Osteoblast (primary cell): ENCODE measurements around the gene PRR16. TPM values are rescaled to one million over a fixed set of nuclear protein-coding genes. Genes with fewer than 3 reads are reported as not detected.

Experiments used
- DNase-seq: peaks from one replicate; pipeline ENCODE4 v3.0.0; 2011; ENCODE audit warnings: low spot score, mixed read lengths; ENCODE audit not compliant: insufficient read length; ENCODE audit errors: missing footprints
- H2AFZ ChIP-seq: 2 replicates; pipeline ENCODE4 v1.6.0; 2011; ENCODE audit warnings: mild to moderate bottlenecking, low read length
- H3K27ac ChIP-seq: 2 replicates; pipeline ENCODE4 v1.5.1; 2011; ENCODE audit warnings: mild to moderate bottlenecking, low read depth, low read length, moderate library complexity
- H3K27me3 ChIP-seq: 2 replicates; pipeline ENCODE4 v1.6.0; 2012; ENCODE audit warnings: mild to moderate bottlenecking, control low read depth, inconsistent platforms, low read length, moderate library complexity; ENCODE audit not compliant: insufficient read depth
- H3K36me3 ChIP-seq: 2 replicates; pipeline ENCODE4 v1.5.1; 2011; ENCODE audit warnings: mild to moderate bottlenecking, low read length, control low read depth, moderate library complexity; ENCODE audit not compliant: insufficient read depth
- H3K4me1 ChIP-seq: 2 replicates; pipeline ENCODE4 v1.5.1; 2011; ENCODE audit warnings: mild to moderate bottlenecking, low read length, control low read depth, moderate library complexity; ENCODE audit not compliant: insufficient read depth
- H3K4me2 ChIP-seq: 2 replicates; pipeline ENCODE4 v1.6.0; 2011; ENCODE audit warnings: mild to moderate bottlenecking, low read length; ENCODE audit not compliant: insufficient read depth
- H3K4me3 ChIP-seq: fragments of 200-600 bp; sonication (generic); 3 replicates; pipeline ENCODE4 v1.5.1; 2012; ENCODE audit warnings: mild to moderate bottlenecking, low read length, inconsistent platforms; ENCODE audit not compliant: insufficient read depth
- H3K79me2 ChIP-seq: 2 replicates; pipeline ENCODE4 v1.6.0; 2012; ENCODE audit warnings: mild to moderate bottlenecking, low read length, control low read depth, inconsistent platforms; ENCODE audit not compliant: insufficient read depth
- H3K9me3 ChIP-seq: 2 replicates; pipeline ENCODE4 v1.5.1; 2011; ENCODE audit warnings: low read depth, low read length, control low read depth
- H4K20me1 ChIP-seq: 2 replicates; pipeline ENCODE4 v1.6.0; 2012; ENCODE audit warnings: mild to moderate bottlenecking, low read length, control low read depth; ENCODE audit not compliant: insufficient read depth
- total RNA-seq: library from RNA; depleted of rRNA; stranded (reverse); fragments of >200 nt; gene quantifications from 2 replicates; pipeline ENCODE4 v1.2.3, GENCODE V29; 2012
- TF ChIP-seq, protein P1 (sequence below): IDR thresholded peaks from 2 replicates; pipeline ENCODE4 v1.5.1; 2011; ENCODE audit warnings: mild to moderate bottlenecking, low read depth, low read length, moderate library complexity; ENCODE audit errors: extremely low read depth

Gene PRR16
- total RNA-seq, 1 donor: 30.4 TPM

DNA sequence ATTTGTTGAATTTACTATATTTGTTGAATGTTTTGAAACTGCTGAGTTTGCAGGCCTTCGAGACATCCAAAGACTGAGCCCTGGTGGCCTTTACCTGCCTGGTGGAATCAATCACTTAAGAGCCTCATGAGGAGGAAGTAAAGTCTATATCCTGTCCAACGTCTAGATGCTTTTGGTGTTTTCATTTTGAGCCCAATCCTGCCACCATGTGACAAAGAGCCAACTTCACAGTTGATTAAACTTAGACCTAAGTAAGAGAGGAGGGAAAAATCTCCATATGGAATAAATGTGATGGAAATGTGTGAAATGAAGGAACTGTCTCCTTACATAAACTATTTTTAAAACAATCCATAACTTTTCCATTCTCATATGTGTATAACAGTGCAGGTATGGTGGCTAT, 220.1 kb downstream of the PRR16 start:
- peak overlapping the region; percentile 63 for H3K27ac ChIP-seq

DNA sequence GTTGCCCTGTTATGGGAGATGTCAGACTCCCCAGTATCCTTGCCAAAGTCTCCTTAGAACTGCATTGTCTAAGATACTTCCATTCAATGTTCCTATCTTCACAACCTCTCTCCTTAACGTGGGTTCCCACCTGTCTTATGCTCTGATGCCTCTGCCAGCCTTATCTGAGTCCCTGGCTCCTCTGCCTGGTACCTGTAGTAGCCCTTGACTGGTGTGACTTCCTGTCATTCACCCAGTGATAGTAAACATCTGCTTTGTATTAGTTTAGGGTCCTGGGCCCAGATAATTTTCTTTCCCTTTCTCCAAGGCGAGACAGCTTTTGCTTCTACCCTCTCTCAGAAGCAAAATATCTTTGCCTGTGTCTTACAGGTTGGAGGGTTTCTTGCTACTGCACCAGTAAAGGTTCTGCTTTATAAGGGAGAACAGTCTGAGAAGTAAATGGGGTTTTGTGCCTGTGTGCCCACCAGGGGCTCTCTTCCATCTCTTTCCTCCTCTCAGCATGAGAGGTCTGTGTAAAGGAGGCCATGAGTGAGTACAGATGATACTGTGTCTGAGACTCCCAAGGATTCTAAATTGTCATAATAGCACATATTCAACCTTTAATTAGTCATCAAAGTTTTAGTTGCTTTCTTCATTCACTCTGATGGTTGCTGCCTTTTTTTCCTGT, 220.8 kb downstream of the PRR16 start:
- DNase-seq: peak; percentile 32
- H3K4me3 ChIP-seq: no peak overlapping the region
- H3K9me3 ChIP-seq: no peaks in the 10 kb centered on the region
- H3K27ac ChIP-seq: no peak overlapping the region
- H3K27me3 ChIP-seq: no peaks in the 10 kb centered on the region
- no peak overlapping the region for H2AFZ ChIP-seq
- TF ChIP-seq, protein P1, sequence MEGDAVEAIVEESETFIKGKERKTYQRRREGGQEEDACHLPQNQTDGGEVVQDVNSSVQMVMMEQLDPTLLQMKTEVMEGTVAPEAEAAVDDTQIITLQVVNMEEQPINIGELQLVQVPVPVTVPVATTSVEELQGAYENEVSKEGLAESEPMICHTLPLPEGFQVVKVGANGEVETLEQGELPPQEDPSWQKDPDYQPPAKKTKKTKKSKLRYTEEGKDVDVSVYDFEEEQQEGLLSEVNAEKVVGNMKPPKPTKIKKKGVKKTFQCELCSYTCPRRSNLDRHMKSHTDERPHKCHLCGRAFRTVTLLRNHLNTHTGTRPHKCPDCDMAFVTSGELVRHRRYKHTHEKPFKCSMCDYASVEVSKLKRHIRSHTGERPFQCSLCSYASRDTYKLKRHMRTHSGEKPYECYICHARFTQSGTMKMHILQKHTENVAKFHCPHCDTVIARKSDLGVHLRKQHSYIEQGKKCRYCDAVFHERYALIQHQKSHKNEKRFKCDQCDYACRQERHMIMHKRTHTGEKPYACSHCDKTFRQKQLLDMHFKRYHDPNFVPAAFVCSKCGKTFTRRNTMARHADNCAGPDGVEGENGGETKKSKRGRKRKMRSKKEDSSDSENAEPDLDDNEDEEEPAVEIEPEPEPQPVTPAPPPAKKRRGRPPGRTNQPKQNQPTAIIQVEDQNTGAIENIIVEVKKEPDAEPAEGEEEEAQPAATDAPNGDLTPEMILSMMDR: peak; percentile 48
- no peaks in the 10 kb centered on the region for H4K20me1 ChIP-seq
- H3K79me2 ChIP-seq: peaks cover 24% of the 10 kb centered on the region
- H3K36me3 ChIP-seq: peaks cover 9% of the 10 kb centered on the region
- H3K4me1 ChIP-seq: peaks cover 31% of the 10 kb centered on the region
- H3K4me2 ChIP-seq: no peak overlapping the region

More for the DNA sequence above, 220.1 kb downstream of the PRR16 start:
- Histone ChIP-seq H3K4me3 (no peak overlapping the region), H3K27me3 (no peaks in the 10 kb centered on the region), H3K4me2 (no peak overlapping the region), H3K79me2 (peaks cover 29% of the 10 kb centered on the region), H2AFZ (no peak overlapping the region), H3K36me3 (peaks cover 9% of the 10 kb centered on the region), H3K9me3 (no peaks in the 10 kb centered on the region), H3K4me1 (peaks cover 33% of the 10 kb centered on the region), H4K20me1 (no peaks in the 10 kb centered on the region)
- DNase-seq: no peak
- TF ChIP-seq, protein P1: no peak

DNA sequence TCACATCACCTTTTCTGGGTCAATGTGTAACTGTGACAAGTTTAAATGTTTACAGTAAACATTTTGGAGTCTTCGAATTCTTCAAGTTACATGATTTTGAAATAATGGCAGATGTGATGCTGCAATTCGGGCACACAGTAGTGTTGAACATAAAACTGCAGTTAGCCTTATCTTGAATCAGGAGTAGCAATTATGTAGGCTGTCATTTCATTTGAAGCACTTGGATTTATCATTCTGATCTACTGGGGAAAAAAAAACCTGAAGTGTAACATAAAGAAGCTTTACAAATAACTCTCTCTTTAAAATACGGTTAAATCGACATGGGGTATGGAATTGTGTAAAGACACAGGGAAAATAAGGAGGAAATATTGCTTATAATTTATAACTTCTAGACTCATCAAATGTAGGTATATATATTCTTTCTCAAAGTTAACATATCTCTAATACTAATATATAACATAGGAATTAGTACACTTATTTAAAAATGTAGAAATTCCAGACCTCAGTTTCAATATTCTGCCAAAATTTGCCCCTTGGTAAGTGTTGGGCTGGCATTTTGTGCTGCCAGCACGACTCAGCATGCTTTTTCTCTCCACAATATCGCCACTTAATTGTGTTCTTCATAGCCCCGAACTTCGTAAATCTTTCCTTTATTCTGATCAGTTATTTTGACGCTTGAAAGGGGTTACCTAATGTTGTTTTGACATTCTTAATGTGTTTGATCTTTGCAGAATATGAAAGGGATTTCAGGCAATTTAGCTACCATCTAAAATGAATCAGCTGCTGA, 226.7 kb downstream of the PRR16 start:
- TF ChIP-seq, protein P1: no peak
- no peak overlapping the region for H3K4me2 ChIP-seq
- no peaks in the 10 kb centered on the region for H3K27me3 ChIP-seq
- no peak overlapping the region for H2AFZ ChIP-seq
- H3K4me3 ChIP-seq: no peak overlapping the region
- DNase-seq: peak; percentile 38
- no peaks in the 10 kb centered on the region for H3K9me3 ChIP-seq
- H4K20me1 ChIP-seq: no peaks in the 10 kb centered on the region
- peaks cover 7% of the 10 kb centered on the region for H3K36me3 ChIP-seq
- peaks cover 4% of the 10 kb centered on the region for H3K79me2 ChIP-seq
- H3K4me1 ChIP-seq: no peaks in the 10 kb centered on the region
- no peak overlapping the region for H3K27ac ChIP-seq

DNA sequence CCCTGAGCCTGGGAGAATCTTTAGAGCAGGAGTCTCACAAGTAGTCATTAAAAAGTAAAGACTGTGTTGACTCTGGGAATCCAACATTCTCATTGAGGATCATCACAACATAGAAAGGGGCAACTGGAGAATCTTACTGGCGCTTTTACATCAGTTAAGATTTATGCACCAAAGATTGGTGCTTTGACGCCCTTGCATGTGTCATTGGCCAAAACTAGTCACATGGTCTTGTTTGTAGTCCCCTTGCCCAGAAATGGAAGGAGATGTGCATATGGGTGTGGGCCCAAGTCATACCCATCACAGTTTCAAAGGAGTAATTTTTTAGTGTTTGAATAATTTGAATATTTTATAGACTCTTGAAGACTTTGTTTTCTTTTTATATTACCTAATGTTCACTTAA, 228.2 kb downstream of the PRR16 start:
- no peaks in the 10 kb centered on the region for H3K36me3 ChIP-seq
- TF ChIP-seq, protein P1: no peak
- DNase-seq: peak; percentile 1
- no peak overlapping the region for H2AFZ ChIP-seq
- no peak overlapping the region for H3K4me3 ChIP-seq
- no peaks in the 10 kb centered on the region for H4K20me1 ChIP-seq
- no peak overlapping the region for H3K27ac ChIP-seq
- no peaks in the 10 kb centered on the region for H3K4me1 ChIP-seq
- H3K9me3 ChIP-seq: no peaks in the 10 kb centered on the region
- H3K27me3 ChIP-seq: no peaks in the 10 kb centered on the region
- no peak overlapping the region for H3K4me2 ChIP-seq
- H3K79me2 ChIP-seq: no peaks in the 10 kb centered on the region
